ENCODE data around the gene GTPBP6. TPM values are rescaled to one million over a fixed set of nuclear protein-coding genes. Genes with fewer than 3 reads are reported as not detected.
"Not testable (repeated sequence)": the region's sequence is repeated elsewhere in the genome, so short reads cannot be mapped to it uniquely, and the experiment has no call there.

Gene GTPBP6
- total RNA-seq, 1 donor from 2014 or later: 49.9 TPM

GRCh38 chrX:264634-265455 lies 53.8 kb downstream of the GTPBP6 start:
- no peak for DNase-seq (ENCODE audit: low read depth, low spot score)

DNA sequence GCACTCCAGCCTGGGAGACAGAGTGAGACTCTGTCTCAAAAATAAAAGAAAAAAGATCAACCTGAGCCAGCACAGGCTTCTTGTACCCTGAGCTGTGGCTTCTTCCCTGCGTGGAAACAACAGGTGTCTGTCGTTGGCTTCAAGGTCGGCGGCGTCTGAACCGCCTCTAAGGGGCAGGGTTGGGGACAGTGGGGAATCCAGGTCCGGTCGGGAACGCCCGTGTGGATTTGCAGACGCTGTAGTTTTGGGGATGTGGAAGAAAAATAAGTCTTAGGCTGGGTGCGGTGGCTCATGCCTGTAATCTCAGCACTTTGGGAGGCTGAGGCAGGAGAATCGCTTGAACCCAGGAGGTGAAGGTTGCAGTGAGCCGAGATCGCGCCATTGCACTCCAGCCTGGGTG lies 54.6 kb downstream of the GTPBP6 start:
- DNase-seq (ENCODE audit: low read depth, low spot score): not testable (repeated sequence)

DNA sequence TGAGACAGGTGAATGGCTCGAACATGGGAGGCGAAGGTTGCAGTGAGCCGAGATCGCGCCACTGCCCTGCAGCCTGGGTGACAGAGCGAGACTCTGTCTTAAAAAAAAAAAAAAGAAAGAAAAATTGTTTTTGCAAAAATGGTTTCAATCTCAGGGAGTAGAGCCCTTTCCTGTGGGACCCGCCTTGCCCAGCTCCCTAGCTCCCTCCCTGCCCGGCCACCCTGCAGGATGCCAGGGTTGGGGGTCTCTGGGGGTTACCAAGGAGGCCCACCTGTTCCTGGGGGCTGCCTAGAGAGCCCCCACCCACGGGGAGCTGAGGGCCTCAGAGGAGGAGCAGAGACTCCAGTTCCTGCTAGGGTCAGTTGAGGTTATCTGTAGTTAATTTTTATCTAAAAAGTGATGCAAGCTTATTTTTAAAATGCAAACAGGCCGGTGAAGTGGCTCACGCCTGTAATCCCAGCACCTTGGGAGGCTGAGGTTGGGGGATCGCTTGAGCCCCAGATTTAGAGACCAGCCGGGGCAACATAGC lies 56.2 kb downstream of the GTPBP6 start:
- no peak for DNase-seq (ENCODE audit: low read depth, low spot score)

DNA sequence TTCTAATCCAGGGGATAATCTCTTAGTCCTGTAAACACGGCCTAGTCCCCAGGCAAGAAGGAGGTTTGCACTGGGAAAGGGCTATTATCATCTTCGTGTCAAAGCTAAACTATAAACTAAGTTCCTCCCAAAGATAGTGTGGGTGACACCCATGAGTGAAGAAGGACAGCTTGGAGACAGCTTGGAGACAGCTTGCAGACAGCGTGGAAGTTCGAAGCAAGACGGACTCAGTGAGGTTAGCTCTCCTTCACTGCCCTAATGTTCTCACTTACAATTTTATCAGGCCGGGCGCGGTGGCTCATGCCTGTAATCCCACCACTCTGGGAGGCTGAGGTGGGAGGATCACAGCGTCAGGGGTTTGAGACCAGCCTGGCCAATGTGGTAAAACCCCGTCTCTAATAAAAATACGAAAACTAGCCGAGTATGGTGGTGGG lies 56.7 kb downstream of the GTPBP6 start:
- no peak for DNase-seq (ENCODE audit: low read depth, low spot score)

- no peak for DNase-seq (ENCODE audit: low read depth, low spot score)
Observed at GRCh38 chrX:261167-261918, 57.3 kb downstream of the GTPBP6 start.

- no peak for DNase-seq (ENCODE audit: low read depth, low spot score)
Observed at GRCh38 chrX:259692-260355, 58.8 kb downstream of the GTPBP6 start.

DNA sequence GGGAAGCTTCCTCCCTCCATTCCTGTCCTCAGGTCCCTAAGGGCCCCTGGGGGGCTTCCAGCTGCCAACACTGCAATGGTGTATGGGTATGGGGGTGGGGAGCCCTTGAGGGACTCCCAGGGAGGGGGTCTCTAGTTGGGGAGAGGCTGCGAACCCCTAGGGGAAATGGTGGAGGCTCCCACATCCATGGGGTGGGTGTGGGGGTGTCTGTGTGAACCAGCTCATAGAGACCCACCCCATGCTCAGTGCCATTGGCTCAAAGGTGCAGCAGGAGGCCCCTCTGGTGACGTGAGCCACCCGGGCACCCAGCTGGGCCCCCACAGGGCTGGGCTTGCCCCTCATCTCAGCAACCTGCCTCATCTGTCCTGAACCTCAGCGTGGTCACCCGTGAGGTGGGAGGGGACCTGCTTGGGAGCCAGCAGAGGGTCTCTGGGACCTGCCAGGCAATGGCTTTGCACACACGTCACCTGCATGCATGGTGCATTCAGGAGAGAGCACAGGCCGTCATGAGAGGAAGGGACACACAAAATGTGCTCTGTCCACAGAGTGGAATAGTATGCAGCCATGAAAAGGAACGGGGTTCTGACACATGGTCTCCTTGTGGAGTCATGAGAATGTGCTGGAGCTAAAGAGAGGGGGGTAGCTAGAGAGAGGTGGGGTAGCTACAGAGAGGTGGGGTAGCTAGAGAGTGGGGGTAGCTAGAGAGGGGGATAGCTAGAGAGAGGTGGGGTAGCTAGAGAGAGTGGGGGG lies 60.1 kb downstream of the GTPBP6 start:
- no peak for DNase-seq (ENCODE audit: low read depth, low spot score)

DNA sequence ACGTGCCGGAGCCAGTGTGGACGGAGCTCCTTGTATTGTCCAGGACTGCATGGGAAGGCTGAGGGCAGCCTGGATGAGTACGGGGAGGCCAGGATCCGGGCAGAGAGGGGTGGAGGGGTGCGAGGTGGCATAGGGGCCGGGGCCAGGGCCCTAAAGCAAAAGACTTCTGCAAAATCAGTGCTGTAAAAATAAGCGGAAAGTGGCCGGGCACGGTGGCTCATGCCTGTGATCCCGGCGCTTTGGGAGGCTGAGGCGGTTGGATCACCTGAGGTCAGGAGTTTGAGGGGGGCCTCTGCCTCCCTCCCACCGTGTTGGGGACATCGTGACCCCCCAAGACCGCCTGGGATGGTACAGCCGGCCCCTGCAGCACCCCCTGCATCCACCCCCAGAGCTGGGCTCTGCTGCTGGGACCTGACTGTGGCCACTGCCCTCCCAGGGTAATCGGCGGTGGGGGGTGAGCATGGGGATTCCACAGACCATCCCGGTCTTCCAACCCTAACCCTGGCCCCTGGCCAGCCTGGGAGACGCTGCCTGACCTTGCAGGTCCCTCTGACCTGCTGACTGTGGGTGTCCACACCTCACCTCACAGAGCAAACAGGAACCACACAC lies 60.8 kb downstream of the GTPBP6 start:
- no peak for DNase-seq (ENCODE audit: low read depth, low spot score)

DNA sequence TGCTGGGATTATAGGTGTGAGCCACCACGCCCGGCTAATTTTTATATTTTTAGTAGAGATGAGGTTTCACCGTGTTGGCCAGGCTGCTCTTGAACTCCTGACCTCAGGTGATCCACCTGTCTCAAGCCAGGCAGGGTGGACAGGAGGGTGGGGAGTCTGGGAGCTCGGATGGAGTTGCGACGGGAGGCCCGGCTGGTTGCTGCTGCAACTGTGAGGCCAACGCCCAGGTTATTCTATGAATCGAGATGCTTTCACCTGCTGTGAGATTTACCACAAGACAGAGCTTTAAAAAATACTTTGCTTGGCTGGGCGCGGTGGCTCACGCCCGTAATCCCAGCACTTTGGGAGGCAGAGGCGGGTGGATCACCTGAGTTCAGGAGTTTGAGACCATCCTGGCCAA lies 61.5 kb downstream of the GTPBP6 start:
- DNase-seq (ENCODE audit: low read depth, low spot score): not testable (repeated sequence)

GRCh38 chrX:255923-256331 lies 62.7 kb downstream of the GTPBP6 start:
- no peak for DNase-seq (ENCODE audit: low read depth, low spot score)

Other genes with a start within 250 kb of the GTPBP6 start
- gene PLCXD1, start 37.4 kb downstream of the GTPBP6 start, total RNA-seq: 8.7 and 11.8 TPM in 2 replicates
- 18.7 and 22.4 TPM in 2 replicates for gene PPP2R3B, start 68.1 kb upstream of the GTPBP6 start, total RNA-seq

Measured in pulmonary artery endothelial cell (primary cell).